ENCODE data around the gene SLC5A1.

DNA sequence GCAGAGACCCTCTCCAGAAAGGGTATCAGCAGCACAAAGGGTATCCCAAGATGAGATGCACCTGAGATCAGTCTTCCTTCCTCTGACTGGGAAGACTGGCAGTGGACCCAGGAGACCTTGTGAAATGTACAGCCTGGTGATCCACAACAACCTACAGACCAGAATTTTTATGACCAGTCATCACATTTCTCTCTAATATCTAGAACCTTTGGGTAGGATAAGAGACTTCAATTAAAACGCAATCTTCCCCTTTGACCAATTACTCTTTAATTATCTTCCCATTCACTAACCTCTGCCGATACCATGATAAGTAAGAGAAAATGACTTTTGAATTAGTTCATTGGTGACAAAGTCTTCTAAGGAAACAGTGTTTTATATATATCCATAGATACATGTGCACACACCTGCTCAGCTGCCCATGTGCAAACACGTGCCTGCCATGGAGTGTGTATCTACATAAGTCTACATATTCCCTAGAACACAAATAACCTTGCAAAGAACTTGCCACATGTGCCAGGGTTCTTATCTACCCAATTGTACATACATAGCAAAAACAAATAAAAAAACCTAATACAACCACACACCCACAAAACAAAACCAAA, 44.2 kb upstream of the SLC5A1 start:
- TF ChIP-seq, protein P1, sequence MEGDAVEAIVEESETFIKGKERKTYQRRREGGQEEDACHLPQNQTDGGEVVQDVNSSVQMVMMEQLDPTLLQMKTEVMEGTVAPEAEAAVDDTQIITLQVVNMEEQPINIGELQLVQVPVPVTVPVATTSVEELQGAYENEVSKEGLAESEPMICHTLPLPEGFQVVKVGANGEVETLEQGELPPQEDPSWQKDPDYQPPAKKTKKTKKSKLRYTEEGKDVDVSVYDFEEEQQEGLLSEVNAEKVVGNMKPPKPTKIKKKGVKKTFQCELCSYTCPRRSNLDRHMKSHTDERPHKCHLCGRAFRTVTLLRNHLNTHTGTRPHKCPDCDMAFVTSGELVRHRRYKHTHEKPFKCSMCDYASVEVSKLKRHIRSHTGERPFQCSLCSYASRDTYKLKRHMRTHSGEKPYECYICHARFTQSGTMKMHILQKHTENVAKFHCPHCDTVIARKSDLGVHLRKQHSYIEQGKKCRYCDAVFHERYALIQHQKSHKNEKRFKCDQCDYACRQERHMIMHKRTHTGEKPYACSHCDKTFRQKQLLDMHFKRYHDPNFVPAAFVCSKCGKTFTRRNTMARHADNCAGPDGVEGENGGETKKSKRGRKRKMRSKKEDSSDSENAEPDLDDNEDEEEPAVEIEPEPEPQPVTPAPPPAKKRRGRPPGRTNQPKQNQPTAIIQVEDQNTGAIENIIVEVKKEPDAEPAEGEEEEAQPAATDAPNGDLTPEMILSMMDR (IDR thresholded peaks at IDR 0.05; ENCODE audit: low read depth, low read length, poor library complexity, severe bottlenecking) = no peak
- no peak for TF ChIP-seq EZH2phosphoT487 (IDR thresholded peaks at IDR 0.05; ENCODE audit: borderline replicate concordance, low read length)
